GM23338 (cell line): Measurements from ENCODE around the gene LILRA5. TPM values are rescaled to one million over a fixed set of nuclear protein-coding genes. Genes with fewer than 3 reads are reported as not detected.

Experiments used
- ATAC-seq: fragments of 200-7000 bp; cut with Tn5 transposase; 3 replicates; pipeline ENCODE4 v1.9.1; 2020
- DNase-seq: peaks from one replicate; pipeline ENCODE4 v3.0.0-alpha.2; 2015; ENCODE audit warnings: low spot score
- H2AFZ ChIP-seq: fragments of 200-600 bp; sonication (generic); 2 replicates; pipeline ENCODE4 v1.8.0; 2016; ENCODE audit warnings: antibody characterized with exemption, mild to moderate bottlenecking, moderate library complexity
- H3F3A ChIP-seq: fragments of 200-600 bp; sonication (generic); replicated peaks from 2 replicates; pipeline ENCODE4 v1.8.0; 2017; ENCODE audit warnings: antibody characterized with exemption, mixed run types, low read depth
- H3K27ac ChIP-seq: fragments of 200-600 bp; sonication (generic); 2 replicates; pipeline ENCODE4 v1.6.1; 2016; ENCODE audit warnings: low read depth
- H3K27me3 ChIP-seq: fragments of 200-600 bp; sonication (generic); 2 replicates; pipeline ENCODE4 v1.8.0; 2016; ENCODE audit warnings: mild to moderate bottlenecking, mixed run types, moderate library complexity; ENCODE audit not compliant: insufficient read depth
- H3K36me3 ChIP-seq: fragments of 200-600 bp; sonication (generic); 2 replicates; pipeline ENCODE4 v1.8.0; 2016; ENCODE audit warnings: mild to moderate bottlenecking; ENCODE audit not compliant: insufficient read depth
- H3K4me1 ChIP-seq: fragments of 200-600 bp; sonication (generic); 2 replicates; pipeline ENCODE4 v1.8.0; 2016; ENCODE audit warnings: mild to moderate bottlenecking, moderate library complexity; ENCODE audit not compliant: insufficient read depth
- H3K4me2 ChIP-seq: fragments of 200-600 bp; sonication (generic); 2 replicates; pipeline ENCODE4 v1.7.1; 2017; ENCODE audit warnings: mixed run types
- H3K4me3 ChIP-seq: fragments of 200-600 bp; sonication (generic); 2 replicates; pipeline ENCODE4 v1.6.1; 2016; ENCODE audit warnings: mixed run types
- H3K79me2 ChIP-seq: fragments of 200-600 bp; sonication (generic); replicated peaks from 2 replicates; pipeline ENCODE4 v1.8.0; 2017; ENCODE audit warnings: mild to moderate bottlenecking; ENCODE audit not compliant: insufficient read depth
- H3K9me2 ChIP-seq: fragments of 200-600 bp; sonication (generic); 2 replicates; pipeline ENCODE4 v1.8.0; 2017; ENCODE audit not compliant: insufficient read depth
- H4K20me1 ChIP-seq: fragments of 200-600 bp; sonication (generic); replicated peaks from 2 replicates; pipeline ENCODE4 v1.8.0; 2017; ENCODE audit warnings: mild to moderate bottlenecking; ENCODE audit not compliant: insufficient read depth
- H3K27ac Mint-ChIP-seq: 2 replicates; pipeline ENCODE4 v1.8.0; 2020; ENCODE audit warnings: inconsistent platforms, mild to moderate bottlenecking, moderate library complexity, mixed read lengths
- H3K27me3 Mint-ChIP-seq: 3 replicates; pipeline ENCODE4 v1.8.0; 2022; ENCODE audit warnings: low read depth, mild to moderate bottlenecking, moderate library complexity, mixed read lengths, inconsistent platforms; ENCODE audit not compliant: insufficient read depth, poor library complexity
- H3K36me3 Mint-ChIP-seq: 3 replicates; pipeline ENCODE4 v1.8.0; 2021; ENCODE audit warnings: low read depth, mild to moderate bottlenecking, inconsistent platforms, moderate library complexity, mixed read lengths
- H3K4me1 Mint-ChIP-seq: 3 replicates; pipeline ENCODE4 v1.8.0; 2020; ENCODE audit warnings: mild to moderate bottlenecking, inconsistent platforms, mixed read lengths
- H3K4me3 Mint-ChIP-seq: 3 replicates; pipeline ENCODE4 v1.8.0; 2021; ENCODE audit warnings: moderate library complexity, mild to moderate bottlenecking, inconsistent platforms, mixed read lengths
- H3K9me3 Mint-ChIP-seq: 3 replicates; pipeline ENCODE4 v1.8.0; 2020; ENCODE audit warnings: moderate library complexity, mild to moderate bottlenecking, inconsistent platforms, mixed read lengths
- CTCF ChIP-seq, 2 experiments: fragments of 200-600 bp in 1 of 2; sonication (generic) in 1 of 2; conservative IDR thresholded peaks; 2 replicates each; pipeline versions ENCODE4 v1.5.1 to v1.6.1; 2016 to 2017; ENCODE audit warnings: antibody characterized with exemption in 2 of 2, low read depth in 2 of 2, mild to moderate bottlenecking in 2 of 2, moderate library complexity in 1 of 2
- JUNB ChIP-seq: IDR thresholded peaks from one replicate; pipeline ENCODE4 v1.6.1; 2016; ENCODE audit warnings: antibody characterized with exemption; ENCODE audit not compliant: unreplicated experiment
- POLR2AphosphoS5 ChIP-seq: IDR thresholded peaks from 2 replicates; pipeline ENCODE4 v1.6.1; 2016; ENCODE audit warnings: antibody characterized with exemption, low read depth
- ZNF462 ChIP-seq: fragments of 250-450 bp; sonication (Bioruptor Pico); IDR thresholded peaks from 2 replicates; pipeline ENCODE4 v1.5.0; 2020; ENCODE audit warnings: mild to moderate bottlenecking, moderate library complexity
- polyA plus RNA-seq: library from polyadenylated mRNA; unstranded; fragments of >200 nt; fragmentation: Nextera tagmentation; extraction: Ambion mirVana; gene quantifications from 2 replicates; pipeline ENCODE4 v1.2.1, GENCODE V29; 2016
- total RNA-seq: library from RNA; depleted of rRNA; stranded (reverse); fragments of >200 nt; shearing (Covaris generic); gene quantifications from 2 replicates; pipeline ENCODE4 v1.2.3, GENCODE V29; 2014

The LILRA5 gene
- total and polyA plus RNA-seq, 2 experiments from 2014 or later, result not detected

GRCh38 chr19:54356444-54357056 is 43.6 kb upstream of the LILRA5 start:
- ATAC-seq, result no peak
- TF ChIP-seq CTCF (conservative IDR thresholded peaks at IDR 0.05; ENCODE audit: low read depth in 2 of 2), result no peak
- no peak for TF ChIP-seq POLR2AphosphoS5
- no peak for TF ChIP-seq ZNF462 (CRISPR knock-in tag)
- TF ChIP-seq JUNB, result no peak
- H3K4me2 ChIP-seq, result no peak overlapping the region
- Mint-ChIP-seq H3K4me3 (no peak overlapping the region), H3K9me3 (no peaks in the 10 kb centered on the region), H3K27me3 (no peaks in the 10 kb centered on the region), H3K36me3 (no peaks in the 10 kb centered on the region; the same call in 2 of the 3 replicates), H3K27ac (no peak overlapping the region), H3K4me1 (peaks cover 6% of the 10 kb centered on the region; the same call in 1 of the 3 replicates)
- H3K4me1 ChIP-seq, result no peaks in the 10 kb centered on the region
- DNase-seq, result no peak
- no peaks in the 10 kb centered on the region for H3K79me2 ChIP-seq
- no peaks in the 10 kb centered on the region for H3F3A ChIP-seq
- H4K20me1 ChIP-seq, result no peaks in the 10 kb centered on the region
- H3K9me2 ChIP-seq, result no peaks in the 10 kb centered on the region
- H3K36me3 ChIP-seq, result no peaks in the 10 kb centered on the region
- no peak overlapping the region for H2AFZ ChIP-seq
- H3K27me3 ChIP-seq, result no peaks in the 10 kb centered on the region
- H3K4me3 ChIP-seq, result no peak overlapping the region
- no peak overlapping the region for H3K27ac ChIP-seq
